Measurements from ENCODE around the gene AKIRIN2. TPM values are rescaled to one million over a fixed set of nuclear protein-coding genes. Genes with fewer than 3 reads are reported as not detected.

Gene AKIRIN2
- polyA plus RNA-seq, 1 of the 3 experiments (the other 2 are of a cell fraction) = 19.0 TPM

- ChIA-PET POLR2A (no interaction called here), CTCF (interaction anchor here (1.4 kb wide), 1 partner anchor 12 kb away, joined by 5 read pairs; no protein-coding TSS in a partner anchor)
- DNase-seq = no peak
- Histone ChIP-seq H4K20me1 (ENCODE audit: insufficient read depth) (no peaks in the 10 kb centered on the region), H3K36me3 (replicated peaks in 1 of 2; ENCODE audit: control insufficient read depth in 1 of 2, insufficient read depth in 2 of 2, low read length in 1 of 2) (peaks cover 35 to 37% of the 10 kb centered on the region in 2 experiments), H3K4me3 (ENCODE audit: low read depth in 2 of 2, low read length in 1 of 2) (no peak overlapping the region), H3K27me3 (ENCODE audit: insufficient read depth) (no peaks in the 10 kb centered on the region), H2AFZ (ENCODE audit: low read depth) (no peak overlapping the region), H3K79me2 (ENCODE audit: insufficient read depth) (no peaks in the 10 kb centered on the region), H3K4me2 (no peak overlapping the region), H3K9me3 (no peaks in the 10 kb centered on the region), H3K9ac (no peak overlapping the region), H3F3A (replicated peaks; ENCODE audit: insufficient read depth) (peaks cover 3% of the 10 kb centered on the region), H3K4me1 (ENCODE audit: control insufficient read depth in 1 of 2, insufficient read depth in 2 of 2, low read depth in 1 of 2, low read length in 1 of 2) (0 out of 4 replicates have a peak, but pooled peaks cover 0 to 5% of the 10 kb centered on the region in 2 experiments), H3K27ac (ENCODE audit: low read depth in 2 of 2, low read length in 1 of 2) (no peak overlapping the region), H3K9me2 (no peaks in the 10 kb centered on the region)
- TF ChIP-seq GABPA (IDR thresholded peaks at IDR 0.05; ENCODE audit: low read depth) (no peak), TCF12 (IDR thresholded peaks at IDR 0.05) (peak; percentile 24; the same call in 1 of the 2 replicates), FOSL2 (IDR thresholded peaks at IDR 0.05; ENCODE audit: borderline replicate concordance, low read depth) (peak; percentile 37; the same call in 1 of the 2 replicates)
These were observed 41.7 kb downstream of the AKIRIN2 start for GRCh38 chr6:87660226-87660911.

- H2AFZ ChIP-seq (ENCODE audit: low read depth) = no peak overlapping the region
- POLR2A ChIA-PET = interaction anchor here (0.7 kb wide), 1 partner anchor 430 kb away, joined by 3 read pairs; no protein-coding TSS in a partner anchor
- H3K4me3 ChIP-seq (ENCODE audit: low read depth in 2 of 2, low read length in 1 of 2) = no peak overlapping the region
- H3K9me2 ChIP-seq = no peaks in the 10 kb centered on the region
- no peaks in the 10 kb centered on the region for H3K27me3 ChIP-seq (ENCODE audit: insufficient read depth)
- peaks cover 3% of the 10 kb centered on the region for H3F3A ChIP-seq (replicated peaks; ENCODE audit: insufficient read depth)
- H3K9me3 ChIP-seq = no peaks in the 10 kb centered on the region
- TF ChIP-seq REST (IDR thresholded peaks at IDR 0.05; ENCODE audit: low read depth, low read length) (no peak), PBX3 (IDR thresholded peaks at IDR 0.05) (no peak), RFX5 (IDR thresholded peaks at IDR 0.05; ENCODE audit: low read length) (no peak), IRF3 (IDR thresholded peaks at IDR 0.05; ENCODE audit: low read depth, low read length) (no peak), EZH2phosphoT487 (IDR thresholded peaks at IDR 0.05; ENCODE audit: borderline replicate concordance, low read depth) (no peak), GATA2 (CRISPR knock-in tag; IDR thresholded peaks at IDR 0.05) (no peak)
- H4K20me1 ChIP-seq (ENCODE audit: insufficient read depth) = no peaks in the 10 kb centered on the region
- DNase-seq = no peak
- H3K79me2 ChIP-seq (ENCODE audit: insufficient read depth) = no peaks in the 10 kb centered on the region
- H3K4me1 ChIP-seq (ENCODE audit: control insufficient read depth in 1 of 2, insufficient read depth in 2 of 2, low read depth in 1 of 2, low read length in 1 of 2) = peaks cover 0 to 14% of the 10 kb centered on the region in 2 experiments; a peak in 1 of 4 replicates
- CTCF ChIA-PET = no interaction called here
- H3K9ac ChIP-seq = no peak overlapping the region
- H3K36me3 ChIP-seq (replicated peaks in 1 of 2; ENCODE audit: control insufficient read depth in 1 of 2, insufficient read depth in 2 of 2, low read length in 1 of 2) = peaks cover 25 to 42% of the 10 kb centered on the region in 2 experiments
- H3K4me2 ChIP-seq = no peak overlapping the region
- no peak overlapping the region for H3K27ac ChIP-seq (ENCODE audit: low read depth in 2 of 2, low read length in 1 of 2)
These were observed 43.5 kb downstream of the AKIRIN2 start for GRCh38 chr6:87658516-87658915.

All from SK-N-SH (cell line).